Measurements from ENCODE around the gene TMEM170A.

TMEM170A gene

GRCh38 chr16:75394941-75395340 is 69.5 kb downstream of the TMEM170A start:
- DNase-seq: no peak

Data from NCI-H1436 treated with DMSO at 0.1 percent for 48 hours (cell line).